Measurements from ENCODE around the gene DNAI1.

DNAI1 gene

DNA sequence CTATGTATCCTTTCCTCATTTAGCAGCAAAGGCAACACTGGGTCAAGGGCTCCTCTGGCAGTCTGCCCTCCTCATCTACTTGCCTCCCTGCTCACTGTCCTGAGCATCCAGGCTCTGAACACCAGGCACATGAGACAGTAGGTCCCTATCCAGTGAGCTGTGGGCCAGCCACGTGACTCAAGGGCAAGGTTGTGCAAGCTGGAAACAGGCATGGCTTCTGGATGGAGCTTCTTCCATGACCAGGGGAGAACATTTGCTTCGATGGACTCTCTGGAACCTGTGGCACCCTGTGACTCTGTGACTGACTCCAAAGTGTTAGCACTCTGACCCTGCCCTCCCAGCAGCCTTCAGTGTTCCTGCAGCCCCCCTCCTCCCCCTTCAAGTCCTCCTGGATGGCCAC, 33.0 kb downstream of the DNAI1 start:
- no peak for DNase-seq

DNA sequence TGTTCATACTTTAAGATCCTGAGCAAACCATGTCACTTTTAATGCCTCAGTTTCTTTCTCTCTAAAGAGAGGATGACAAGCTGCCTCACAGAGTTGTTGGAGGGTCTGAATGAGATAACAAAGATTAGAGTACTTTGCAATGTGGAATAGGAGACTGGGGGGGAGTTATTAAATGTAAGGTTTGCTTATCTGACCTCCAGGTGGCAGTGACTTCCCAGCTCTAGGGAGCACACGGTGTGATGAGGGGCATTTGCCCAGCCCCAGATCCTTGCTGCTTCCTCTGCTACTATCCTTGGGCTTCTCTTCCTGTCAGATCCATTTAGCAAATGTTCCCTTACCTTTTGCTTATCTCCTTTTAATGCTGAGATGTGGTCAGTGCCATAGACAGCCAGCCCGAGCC, 33.4 kb downstream of the DNAI1 start:
- DNase-seq: peak; percentile 19

DNA sequence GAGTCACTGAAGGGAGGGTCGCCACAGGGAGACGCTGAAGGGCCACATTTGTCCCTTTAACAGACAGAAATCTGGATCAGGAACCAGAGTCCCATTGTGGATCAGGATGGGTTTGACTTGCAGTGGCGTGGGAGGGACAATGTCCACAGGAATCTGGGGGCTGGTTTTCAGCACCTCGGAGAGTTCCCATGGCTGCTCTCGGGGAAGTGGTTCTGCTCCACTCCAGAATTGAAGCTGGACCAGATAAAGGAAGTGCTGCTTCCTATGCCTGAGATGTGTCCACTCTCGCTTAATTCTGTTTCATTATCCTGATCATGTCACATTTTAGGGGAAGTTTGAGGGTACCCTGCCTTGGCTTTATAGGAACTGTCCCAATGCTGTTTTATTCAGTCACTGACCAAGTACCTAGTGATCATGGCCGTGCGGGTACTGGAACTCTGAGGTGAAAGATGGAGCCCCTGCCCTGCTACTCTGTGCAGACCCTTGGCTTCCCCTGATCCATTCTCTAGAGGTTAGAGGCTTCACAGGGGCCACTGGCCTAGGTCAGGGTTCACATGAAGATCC, 35.4 kb downstream of the DNAI1 start:
- DNase-seq: peak; percentile 7

DNA sequence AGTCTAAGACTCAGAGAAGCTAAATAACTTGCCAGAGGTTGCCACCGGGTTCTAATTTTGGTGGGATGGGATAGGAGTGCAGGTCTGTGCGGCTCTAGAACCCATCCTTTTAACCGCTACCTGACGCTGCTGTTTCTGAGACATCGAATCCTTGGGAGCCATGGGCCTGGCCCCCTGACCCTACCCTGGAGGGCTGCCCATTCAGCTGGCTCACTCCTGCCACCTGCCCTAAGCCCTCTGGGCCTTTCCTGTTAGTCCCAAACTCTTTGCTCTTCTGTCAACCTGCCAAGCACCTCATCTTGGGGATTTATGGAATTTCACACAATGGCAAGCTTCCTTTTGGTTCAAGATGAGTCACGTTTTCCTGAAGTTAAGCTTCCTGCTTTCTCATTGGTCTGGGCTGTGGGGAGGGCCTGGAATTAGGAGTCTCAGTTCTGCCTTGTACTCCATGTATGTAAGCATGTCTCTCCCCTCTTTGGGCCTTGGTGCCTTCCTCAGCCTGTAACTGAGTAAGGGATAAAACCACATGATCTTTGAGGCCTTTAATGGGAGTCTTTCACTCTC, 37.6 kb downstream of the DNAI1 start:
- no peak for DNase-seq

DNA sequence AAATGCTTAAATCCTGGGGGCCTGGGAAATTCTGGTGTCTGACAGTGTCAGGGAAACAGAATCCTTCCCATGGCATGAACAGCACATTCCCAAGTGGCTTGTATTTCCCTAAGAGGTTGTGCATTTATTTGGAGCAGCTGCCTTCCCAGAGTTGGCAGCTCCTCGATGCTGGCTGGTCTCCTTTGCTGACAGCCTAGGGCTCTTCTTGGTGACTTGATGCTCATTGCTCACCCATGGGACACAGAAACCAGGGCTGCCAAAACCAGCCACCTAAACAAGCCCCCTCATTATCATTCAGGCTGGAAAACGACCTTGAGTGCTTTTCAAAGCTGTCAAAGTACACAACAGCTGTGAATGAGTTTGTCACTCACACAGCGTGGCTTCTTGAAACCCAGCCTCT, 39.9 kb downstream of the DNAI1 start:
- DNase-seq: no peak

DNA sequence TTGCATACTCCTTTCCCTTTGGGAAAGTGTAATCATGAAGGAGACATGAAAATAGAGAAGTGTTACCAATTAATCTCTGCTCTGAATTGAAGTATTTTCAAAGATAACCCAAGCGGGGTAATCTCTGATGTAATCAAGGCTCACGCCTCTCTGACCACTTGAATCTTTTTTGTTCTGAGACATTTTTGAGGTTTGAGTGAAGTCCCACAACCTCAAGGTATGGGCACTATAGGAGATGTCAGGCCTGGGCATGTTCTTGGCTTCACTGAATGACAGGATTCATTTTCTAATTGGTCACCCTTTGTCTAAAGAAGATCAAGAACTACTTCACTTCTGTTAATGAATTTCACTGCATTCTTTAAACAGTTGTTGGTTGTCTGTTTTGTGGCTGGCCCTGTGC, 40.5 kb downstream of the DNAI1 start:
- no peak for DNase-seq

DNA sequence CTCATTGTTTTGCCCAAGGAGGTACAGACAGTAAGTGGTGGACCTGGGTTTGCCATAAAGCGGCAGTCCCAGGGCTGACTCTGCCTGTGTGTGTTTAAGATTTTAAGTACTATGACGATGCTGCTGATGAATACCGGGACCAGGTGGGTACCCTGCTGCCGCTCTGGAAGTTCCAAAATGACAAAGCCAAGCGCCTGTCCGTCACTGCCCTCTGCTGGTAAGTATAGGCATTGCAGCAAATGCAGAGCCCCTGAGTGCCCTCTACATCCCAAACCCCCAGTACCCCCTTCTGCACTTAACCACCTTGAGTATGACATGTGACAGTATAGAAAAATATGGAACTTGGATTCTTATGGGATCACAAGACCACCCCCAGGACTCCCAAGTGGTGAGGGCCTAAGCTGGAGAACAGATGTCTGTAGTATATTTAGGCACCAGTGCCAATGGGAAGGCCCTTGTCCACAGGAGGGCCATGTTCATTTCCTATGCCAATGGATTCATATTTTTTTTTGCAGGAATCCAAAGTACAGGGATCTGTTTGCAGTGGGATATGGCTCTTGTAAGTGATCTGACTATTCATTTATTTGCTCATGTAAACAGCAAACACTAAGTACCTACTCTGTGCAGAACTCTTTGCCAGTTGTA, 42.1 kb downstream of the DNAI1 start:
- DNase-seq: peak; percentile 71

DNA sequence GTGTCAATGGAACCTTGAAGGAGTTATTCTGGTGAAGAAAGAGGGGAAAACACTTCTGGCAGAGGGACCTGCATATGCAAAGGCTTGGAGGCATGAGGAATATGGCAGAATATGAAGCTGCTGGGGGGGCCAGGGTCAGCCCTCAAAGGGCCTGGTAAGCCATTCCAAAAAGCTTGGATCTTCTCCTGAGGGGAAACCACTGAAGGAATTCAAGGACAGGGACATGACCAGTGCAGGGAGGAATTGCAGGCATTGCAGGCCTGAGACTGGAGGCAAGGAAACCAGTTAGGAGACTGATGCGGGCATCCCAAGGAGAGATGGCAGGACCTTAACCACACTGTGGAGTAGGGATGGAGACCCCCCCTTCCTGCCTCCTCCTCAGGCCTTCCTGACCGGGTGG, 42.8 kb downstream of the DNAI1 start:
- DNase-seq: no peak

DNA sequence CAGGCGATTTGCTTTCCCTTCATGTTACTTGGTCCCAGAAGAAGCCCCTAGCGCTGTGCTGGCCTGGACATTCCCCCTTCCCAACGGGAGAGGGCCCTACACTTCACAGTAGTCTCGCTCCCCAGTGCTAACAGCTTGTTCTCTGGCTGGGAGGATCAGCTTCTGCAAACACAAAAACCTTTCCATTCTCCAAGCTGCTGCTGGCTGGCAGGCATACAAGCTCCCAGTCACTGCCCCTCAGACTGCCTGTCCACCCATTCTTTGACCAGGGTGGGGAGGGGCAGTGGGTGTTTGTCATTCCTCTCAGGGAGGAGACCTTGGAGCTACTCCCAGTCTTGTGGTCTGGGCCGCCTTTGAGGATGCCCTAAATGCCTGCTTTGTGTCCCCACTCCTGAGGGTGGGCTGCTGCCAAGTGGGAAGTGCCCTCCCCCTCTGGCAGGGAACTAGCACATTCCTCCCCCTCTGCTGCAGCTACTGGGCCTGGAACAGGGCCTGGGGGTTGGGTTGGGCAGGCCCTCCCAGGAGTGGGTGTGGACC, 43.4 kb downstream of the DNAI1 start:
- no peak for DNase-seq

DNA sequence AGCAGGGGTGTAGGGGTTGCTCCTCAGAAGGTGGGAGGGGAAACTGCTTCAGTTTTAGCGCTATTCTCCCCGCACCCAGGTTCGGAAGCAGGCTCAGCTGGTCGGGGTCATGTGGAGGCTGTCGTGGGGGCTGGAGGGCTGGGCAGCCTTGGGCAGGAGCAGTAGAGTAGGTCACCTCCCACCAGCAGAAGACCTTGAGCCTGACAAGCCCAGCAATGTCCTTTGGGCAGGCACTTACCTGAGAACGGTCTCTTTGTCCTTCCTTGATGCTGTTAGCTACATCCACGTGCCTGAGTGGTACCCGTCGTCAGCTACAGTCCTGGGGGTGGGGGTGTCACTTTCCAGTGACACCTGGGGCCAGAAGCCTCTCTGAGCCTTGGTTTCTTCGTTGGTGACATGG, 43.9 kb downstream of the DNAI1 start:
- DNase-seq: no peak

DNA sequence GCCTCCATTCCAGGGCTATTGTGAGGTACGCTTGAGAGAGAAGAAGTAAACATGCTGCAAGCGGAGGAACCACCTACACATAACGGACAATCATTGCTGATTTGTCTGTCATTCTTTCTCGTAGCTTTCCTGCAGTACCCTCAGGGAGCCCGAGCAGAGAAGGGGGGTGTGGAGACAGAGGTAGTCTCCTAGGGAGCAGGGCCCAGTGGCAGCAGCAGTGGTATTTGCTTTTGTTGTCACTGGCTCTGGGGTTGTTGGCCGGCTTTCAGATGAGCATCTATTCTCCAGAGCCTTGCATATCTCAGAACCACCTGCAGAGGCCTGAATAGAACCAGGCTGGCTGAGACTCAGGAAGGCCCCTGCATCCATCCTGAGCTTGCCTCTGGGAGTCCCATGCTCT, 44.3 kb downstream of the DNAI1 start:
- DNase-seq: no peak

DNA sequence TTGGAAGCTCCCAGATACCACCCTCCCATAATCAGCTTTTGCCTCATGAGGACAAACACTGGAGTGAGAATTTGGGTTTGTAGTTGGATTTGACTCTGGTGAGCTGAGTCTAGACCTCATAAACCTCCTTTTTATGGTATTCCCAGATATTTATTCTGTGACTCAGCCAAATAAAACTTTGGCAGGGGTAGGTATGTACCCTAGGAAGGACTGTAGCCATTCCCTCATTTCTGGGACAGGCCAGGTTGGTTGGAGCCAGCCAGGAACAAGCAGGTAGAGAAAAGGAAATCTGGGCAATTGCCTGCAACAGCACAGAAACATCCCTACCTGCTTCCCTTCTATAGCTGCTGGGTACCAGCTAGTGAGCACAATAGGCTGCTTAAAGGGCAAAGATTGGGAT, 44.8 kb downstream of the DNAI1 start:
- DNase-seq: no peak

DNA sequence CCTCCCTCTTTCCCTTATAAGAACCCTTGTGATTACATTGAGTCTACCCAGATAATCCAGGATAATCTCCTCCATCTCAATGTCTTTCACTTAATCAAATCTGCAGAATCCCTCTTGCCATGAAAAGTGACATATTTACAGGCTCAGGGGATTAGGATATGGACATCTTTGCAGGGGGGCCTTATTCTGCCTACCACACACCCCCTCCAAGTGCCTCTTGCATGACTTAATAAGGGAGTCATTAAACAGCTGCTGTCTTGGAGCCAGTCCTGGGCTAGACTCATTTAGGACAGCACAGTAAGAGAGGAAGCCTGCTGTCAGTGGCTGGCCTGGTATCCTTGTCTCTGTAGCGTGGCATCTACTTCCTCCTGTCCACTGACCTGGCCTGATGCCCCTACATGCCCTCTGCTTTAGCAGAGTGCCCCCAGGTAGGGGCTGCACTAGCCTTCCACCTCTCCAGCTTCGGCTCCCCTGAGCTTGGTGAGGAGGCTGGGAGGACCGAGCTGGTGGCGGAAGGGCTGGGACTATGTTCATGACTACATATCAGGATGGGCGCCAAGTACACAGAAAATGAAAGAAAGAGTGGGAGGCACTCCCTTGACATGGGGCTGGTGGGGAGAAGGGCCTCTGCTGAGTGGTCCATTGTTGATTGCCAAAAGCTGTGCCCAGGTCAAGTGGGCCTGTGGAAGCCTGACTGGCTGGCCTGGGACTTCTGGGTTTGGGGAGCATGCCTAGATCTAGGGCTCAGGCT, 46.9 kb downstream of the DNAI1 start:
- no peak for DNase-seq

DNA sequence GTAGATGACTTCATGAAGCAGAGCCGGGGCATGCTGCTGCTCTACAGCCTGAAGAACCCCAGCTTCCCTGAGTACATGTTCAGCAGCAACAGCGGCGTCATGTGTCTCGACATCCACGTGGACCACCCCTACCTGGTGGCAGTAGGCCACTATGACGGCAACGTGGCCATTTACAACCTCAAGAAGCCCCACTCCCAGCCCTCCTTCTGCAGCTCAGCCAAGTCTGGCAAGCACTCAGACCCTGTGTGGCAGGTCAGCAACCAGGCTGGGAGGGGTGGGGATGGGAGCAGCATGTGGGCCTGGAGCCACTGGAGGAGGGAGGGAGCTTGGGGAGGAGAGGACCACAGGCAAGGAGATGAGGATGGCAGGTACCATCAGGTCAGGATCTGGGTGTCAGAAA, 48.0 kb downstream of the DNAI1 start:
- no peak for DNase-seq

DNA sequence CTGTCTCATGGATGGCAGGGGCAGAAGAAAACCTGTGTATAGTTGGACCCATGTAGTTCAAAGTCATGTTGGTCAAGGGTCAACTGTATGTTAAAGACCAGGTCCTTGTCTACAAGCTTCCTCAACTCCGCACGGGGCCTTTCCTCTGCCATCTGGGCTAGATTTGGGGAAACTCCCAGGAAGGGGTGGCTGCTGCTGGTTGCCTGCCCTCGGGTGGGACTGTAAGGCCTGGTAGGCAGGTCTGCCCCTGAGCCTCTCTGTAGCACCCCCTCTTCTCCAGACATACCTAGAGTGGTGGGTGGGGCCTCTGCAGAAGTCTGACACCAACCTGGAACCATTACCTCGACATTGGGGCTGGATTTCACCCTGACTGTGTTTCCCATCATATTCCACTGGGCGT, 49.0 kb downstream of the DNAI1 start:
- no peak for DNase-seq

DNA sequence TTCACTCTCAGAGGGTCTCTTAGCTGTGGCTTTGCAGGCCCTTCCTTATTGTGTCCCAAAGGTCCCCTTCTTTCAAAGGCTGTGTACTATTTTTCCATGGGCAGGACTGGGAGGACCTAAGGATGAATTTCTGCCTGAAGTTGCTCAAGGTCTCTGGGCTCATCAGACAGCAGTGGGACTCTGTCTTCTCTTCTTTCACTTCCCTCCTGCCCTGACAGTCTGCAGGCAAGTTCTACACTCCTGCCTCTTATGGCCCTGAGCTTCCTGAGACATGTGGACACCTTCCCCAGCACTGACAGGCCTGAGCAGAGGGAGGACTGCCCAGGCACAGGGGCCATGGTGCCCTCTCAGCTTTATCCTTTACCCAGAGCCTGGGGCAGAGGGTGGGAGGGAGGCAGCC, 49.4 kb downstream of the DNAI1 start:
- no peak for DNase-seq

DNA sequence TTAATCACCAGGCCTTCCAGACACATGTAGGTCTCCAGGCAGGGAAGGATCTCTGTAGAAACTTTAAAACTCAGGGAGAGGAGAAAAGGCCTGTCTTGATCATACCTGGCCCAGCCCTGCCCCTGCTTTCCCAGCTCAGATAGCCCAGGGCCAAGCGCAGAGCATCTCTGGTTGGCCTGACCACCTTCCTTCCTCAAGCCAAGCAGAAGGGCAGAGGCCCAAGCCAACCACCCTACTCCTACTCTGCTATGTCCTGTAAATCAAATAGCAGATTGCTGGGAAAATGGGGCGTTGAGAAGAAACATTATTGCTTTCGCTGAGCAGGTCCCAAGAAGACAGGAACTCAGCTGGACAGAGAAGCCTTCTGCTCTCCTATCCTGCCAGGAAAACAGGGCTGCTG, 49.9 kb downstream of the DNAI1 start:
- no peak for DNase-seq

DNA sequence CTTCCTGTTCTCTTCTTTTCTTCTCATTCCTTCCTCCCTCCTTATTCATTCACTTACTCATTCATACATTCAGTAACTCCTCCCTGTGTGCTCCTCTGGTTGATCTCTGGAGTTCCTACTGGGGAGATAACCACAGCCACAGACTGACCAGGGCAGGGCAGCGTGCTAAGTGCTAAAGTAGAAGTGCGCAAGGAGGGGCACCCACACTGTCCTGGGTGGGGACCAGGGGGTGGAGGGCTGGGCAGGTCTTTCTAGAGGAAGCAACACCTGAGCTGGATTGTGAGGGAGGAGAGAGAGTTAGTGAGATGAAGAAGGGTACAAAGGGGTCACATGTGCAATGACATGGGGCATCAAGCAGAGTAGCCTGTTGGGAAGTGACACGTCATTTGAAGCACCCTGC, 50.3 kb downstream of the DNAI1 start:
- DNase-seq: no peak

DNA sequence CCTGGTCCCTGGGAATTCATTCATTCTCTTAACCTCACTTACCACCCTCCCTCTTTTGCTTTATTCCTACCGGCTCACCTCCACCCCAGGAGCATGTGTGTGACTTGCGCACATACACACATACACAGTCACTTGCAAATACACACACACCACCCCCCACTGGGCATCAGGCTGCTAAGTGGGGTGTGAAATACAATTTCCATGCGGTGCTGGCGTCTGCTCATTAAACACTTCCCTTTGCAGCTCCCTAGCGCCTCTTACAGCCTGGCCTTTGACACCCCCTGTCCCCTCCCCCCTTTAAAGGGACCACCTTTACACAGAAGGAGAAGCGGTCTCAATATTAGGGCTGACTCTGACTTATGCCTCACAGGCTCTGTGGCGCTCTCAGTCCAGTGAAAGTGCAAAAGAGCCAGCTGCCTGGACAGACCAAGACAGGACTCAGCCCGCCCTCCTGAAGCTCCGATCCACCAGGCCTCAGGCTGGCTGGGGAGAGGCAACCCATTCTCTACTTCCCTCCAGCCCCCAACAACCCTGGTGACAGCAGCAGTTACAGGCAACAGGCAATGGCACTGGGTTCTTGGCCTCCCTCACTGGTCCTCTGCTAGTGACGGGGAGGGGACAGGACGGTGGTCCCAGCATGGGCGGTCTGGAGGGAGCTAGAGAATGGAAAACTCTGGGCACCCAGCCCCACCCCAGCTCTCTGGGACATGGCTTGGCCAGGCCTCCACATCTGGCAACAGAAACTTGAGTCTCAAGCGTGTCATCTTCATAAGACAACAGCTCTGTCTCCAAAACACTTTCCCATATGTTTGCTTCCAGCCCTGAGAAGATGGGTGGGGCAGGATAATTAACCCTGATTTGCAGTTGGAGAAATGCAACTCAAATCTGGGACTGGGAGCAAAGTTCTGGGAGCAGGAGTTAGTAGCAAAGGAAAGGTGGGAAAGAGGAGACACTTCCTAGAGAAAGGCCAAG, 52.2 kb downstream of the DNAI1 start:
- no peak for DNase-seq

DNA sequence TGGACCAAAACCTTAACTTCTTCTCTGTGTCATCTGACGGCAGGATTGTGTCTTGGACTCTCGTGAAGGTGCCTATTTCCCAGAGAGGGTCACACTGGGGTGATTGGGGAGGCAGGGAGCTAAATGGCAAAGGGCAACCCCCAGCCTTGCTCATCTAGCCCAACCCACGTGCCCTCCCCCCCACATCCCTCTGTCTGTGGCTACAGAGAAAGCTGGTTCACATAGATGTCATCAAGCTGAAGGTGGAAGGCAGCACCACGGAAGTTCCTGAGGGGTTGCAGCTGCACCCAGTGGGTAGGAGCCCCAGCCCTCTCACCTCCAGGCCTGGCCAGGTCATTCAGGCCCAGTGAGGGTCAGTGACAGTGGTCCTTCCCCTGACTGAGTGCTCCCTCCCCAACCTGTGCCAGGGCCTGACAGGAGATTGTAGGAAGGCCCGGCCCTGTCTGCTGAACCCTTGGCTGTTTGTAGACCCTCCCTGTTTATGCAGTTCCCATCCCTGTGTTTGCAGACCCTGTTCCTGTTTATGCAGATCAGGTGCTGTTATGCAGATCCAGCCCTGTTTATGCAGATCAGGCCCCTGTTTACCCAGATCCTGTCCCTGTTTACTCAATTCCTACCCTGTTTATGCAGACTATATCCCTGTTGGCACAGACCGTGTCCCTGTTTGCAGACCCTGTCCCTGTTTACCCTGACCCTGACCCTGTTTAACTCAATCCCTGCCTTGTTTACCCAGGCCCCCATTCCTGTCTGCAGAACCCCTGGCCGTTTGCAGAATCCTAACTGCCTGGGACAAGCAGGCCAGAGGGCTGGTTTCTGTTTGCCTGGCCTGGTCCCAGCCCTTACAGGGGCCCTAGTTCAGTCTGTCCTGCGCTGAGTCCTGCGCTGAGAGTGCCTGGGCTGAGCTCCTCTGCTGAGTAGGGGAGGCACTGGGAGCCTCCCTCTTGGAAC, 53.8 kb downstream of the DNAI1 start:
- no peak for DNase-seq

DNA sequence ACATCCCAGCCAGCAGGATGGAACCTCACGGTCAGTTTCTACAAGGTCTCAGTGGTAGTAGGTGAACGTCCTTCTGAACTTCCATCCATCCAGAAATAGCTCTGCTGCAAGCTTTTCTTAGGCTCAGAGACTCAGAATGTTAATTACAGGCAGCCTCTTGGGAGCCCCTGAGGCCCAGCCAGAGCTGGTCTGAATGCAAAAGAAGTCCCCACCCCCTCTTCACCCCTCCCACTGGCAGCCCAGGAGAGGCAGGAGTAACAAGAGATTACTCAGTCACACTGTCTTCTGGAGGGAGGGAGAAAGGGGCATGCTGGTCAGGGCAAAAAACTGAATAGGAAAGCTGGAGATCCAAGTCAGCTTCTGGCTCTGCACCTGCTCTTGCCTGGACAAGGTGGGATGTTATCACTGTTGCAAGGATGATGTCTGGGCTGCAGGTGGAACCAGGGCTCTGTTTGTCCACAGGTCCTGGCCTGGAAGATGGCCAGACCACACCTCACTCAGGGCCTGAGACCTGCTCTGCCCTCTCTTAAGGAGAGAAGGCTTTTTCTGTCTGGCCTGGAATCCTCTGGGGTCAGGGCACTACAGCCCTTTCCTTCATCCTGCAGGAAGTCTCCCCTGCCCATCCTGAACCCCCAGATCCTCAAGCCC, 55.1 kb downstream of the DNAI1 start:
- peak; percentile 41 for DNase-seq

Measured in DMS53 (cell line).